SK-N-SH (cell line): ENCODE data around the gene HERC4. TPM values are rescaled to one million over a fixed set of nuclear protein-coding genes. Genes with fewer than 3 reads are reported as not detected.
A peak's percentile ranks its signal among the peaks of the same experiment; 100 is the strongest.

Experiments
- CTCF ChIA-PET: fragments of 300-600, 350-600 bp; formaldehyde crosslinking; extraction: SDS; loops from one replicate; lab custom pipeline; 2021; lab: Yijun Ruan, JAX
- POLR2A ChIA-PET: fragments of 350-600 bp; sonication (Branson Sonifier 250); formaldehyde crosslinking; extraction: SDS; loops from one replicate; lab custom pipeline; 2020; ENCODE audit warnings: antibody characterized with exemption, inconsistent platforms; lab: Yijun Ruan, JAX
- DNase-seq: peaks from one replicate; pipeline ENCODE4 v3.0.0; 2012
- H2AFZ ChIP-seq: fragments of 200-600 bp; sonication (generic); 2 replicates; pipeline ENCODE4 v1.8.1; 2016; ENCODE audit warnings: antibody characterized with exemption, mild to moderate bottlenecking, low read depth
- H3F3A ChIP-seq: fragments of 200-600 bp; sonication (generic); replicated peaks from 2 replicates; pipeline ENCODE3; 2016; ENCODE audit warnings: antibody characterized with exemption, mild to moderate bottlenecking; ENCODE audit not compliant: insufficient read depth
- H3K27ac ChIP-seq, 2 experiments: fragments of 200-500 bp in 1 of 2; fragments of 200-600 bp in 1 of 2; sonication (Bioruptor generic) in 1 of 2; sonication (generic), shearing (Covaris generic) in 1 of 2; 2 replicates each; pipeline versions ENCODE4 v1.5.1 to v1.6.1; 2014 to 2016; ENCODE audit warnings: low read depth in 2 of 2, inconsistent platforms in 1 of 2, low read length in 1 of 2, mild to moderate bottlenecking in 1 of 2, mixed read lengths in 1 of 2
- H3K27me3 ChIP-seq: fragments of 200-600 bp; sonication (generic), shearing (Covaris generic); 2 replicates; pipeline ENCODE4 v1.6.1; 2016; ENCODE audit warnings: mixed run types; ENCODE audit not compliant: insufficient read depth
- H3K36me3 ChIP-seq, 2 experiments: fragments of 200-500 bp in 1 of 2; fragments of 200-600 bp in 1 of 2; sonication (Bioruptor generic) in 1 of 2; sonication (generic) in 1 of 2; replicated peaks in 1 of 2; 2 replicates each; pipeline versions ENCODE3 to v1.5.1; 2014 to 2016; ENCODE audit warnings: low read length in 1 of 2, mild to moderate bottlenecking in 1 of 2; ENCODE audit not compliant: insufficient read depth in 2 of 2, control insufficient read depth in 1 of 2
- H3K4me1 ChIP-seq, 2 experiments: fragments of 200-500 bp in 1 of 2; fragments of 200-600 bp in 1 of 2; sonication (Bioruptor generic) in 1 of 2; sonication (generic), shearing (Covaris generic) in 1 of 2; 2 replicates each; pipeline versions ENCODE4 v1.5.1 to v1.6.1; 2014 to 2016; ENCODE audit warnings: low read depth in 1 of 2, low read length in 1 of 2, mixed run types in 1 of 2; ENCODE audit not compliant: insufficient read depth in 2 of 2, control insufficient read depth in 1 of 2
- H3K4me2 ChIP-seq: fragments of 200-600 bp; sonication (generic), shearing (Covaris generic); 2 replicates; pipeline ENCODE4 v1.6.1; 2017; ENCODE audit warnings: mixed run types
- H3K4me3 ChIP-seq, 2 experiments: fragments of 200-500 bp in 1 of 2; fragments of 200-600 bp in 1 of 2; sonication (Bioruptor generic) in 1 of 2; sonication (generic), shearing (Covaris generic) in 1 of 2; 2 replicates each; pipeline versions ENCODE4 v1.5.1 to v1.8.1; 2014 to 2016; ENCODE audit warnings: low read depth in 2 of 2, inconsistent platforms in 1 of 2, low read length in 1 of 2, mild to moderate bottlenecking in 1 of 2, mixed read lengths in 1 of 2, moderate library complexity in 1 of 2
- H3K79me2 ChIP-seq: fragments of 200-600 bp; sonication (generic); 2 replicates; pipeline ENCODE4 v1.8.1; 2017; ENCODE audit warnings: mild to moderate bottlenecking; ENCODE audit not compliant: insufficient read depth
- H3K9ac ChIP-seq: fragments of 200-600 bp; sonication (generic); 2 replicates; pipeline ENCODE4 v1.6.1; 2017; ENCODE audit warnings: mixed run types
- H3K9me2 ChIP-seq: fragments of 200-600 bp; sonication (generic); 2 replicates; pipeline ENCODE4 v1.6.1; 2017; ENCODE audit warnings: mixed run types
- H3K9me3 ChIP-seq: fragments of 200-600 bp; sonication (generic); 2 replicates; pipeline ENCODE4 v1.6.1; 2017; ENCODE audit warnings: mixed run types, mild to moderate bottlenecking, moderate library complexity
- H4K20me1 ChIP-seq: fragments of 200-600 bp; sonication (generic); 2 replicates; pipeline ENCODE4 v1.6.1; 2017; ENCODE audit warnings: mild to moderate bottlenecking, mixed run types; ENCODE audit not compliant: insufficient read depth
- ELF1 ChIP-seq: IDR thresholded peaks from 2 replicates; pipeline ENCODE4 v1.4.0; 2012
- EP300 ChIP-seq, 2 experiments: IDR thresholded peaks; 2 replicates each; pipeline versions ENCODE4 v1.4.0 to v1.6.1; 2012; ENCODE audit warnings: borderline replicate concordance in 1 of 2, low read depth in 1 of 2, low read length in 1 of 2
- GATA2 ChIP-seq: sonication (generic); formaldehyde crosslinking; IDR thresholded peaks from 2 replicates; pipeline ENCODE4 v1.5.0; 2020; ENCODE audit warnings: mild to moderate bottlenecking, missing genetic modification reagents
- MXI1 ChIP-seq: IDR thresholded peaks from 2 replicates; pipeline ENCODE4 v1.6.1; 2012; ENCODE audit warnings: mild to moderate bottlenecking, low read depth, low read length, improper control_type of control experiment
- NFIC ChIP-seq: IDR thresholded peaks from 2 replicates; pipeline ENCODE4 v1.4.0; 2012; ENCODE audit warnings: borderline replicate concordance
- POLR2AphosphoS5 ChIP-seq: IDR thresholded peaks from 2 replicates; pipeline ENCODE4 v1.6.1; 2012; ENCODE audit warnings: low read depth, low read length
- RFX5 ChIP-seq: IDR thresholded peaks from 2 replicates; pipeline ENCODE4 v1.6.1; 2012; ENCODE audit warnings: mild to moderate bottlenecking, improper control_type of control experiment, low read length
- RXRA ChIP-seq: IDR thresholded peaks from 2 replicates; pipeline ENCODE4 v1.4.0; 2012; ENCODE audit warnings: low read depth, mild to moderate bottlenecking, borderline replicate concordance
- TAF1 ChIP-seq: IDR thresholded peaks from 2 replicates; pipeline ENCODE4 v1.6.1; 2012; ENCODE audit warnings: low read depth, mild to moderate bottlenecking, low read length, moderate library complexity, borderline replicate concordance
- TCF12 ChIP-seq: IDR thresholded peaks from 2 replicates; pipeline ENCODE4 v1.4.0; 2012
- WGBS: methylation state at CpG from one replicate; pipeline ENCODE4 v1.1.6; 2017; ENCODE audit warnings: low lambda C conversion rate; 5-methylcytosine and 5-hydroxymethylcytosine counted together
- polyA plus RNA-seq, 3 experiments: library from polyadenylated mRNA; depleted of rRNA; stranded (reverse); fragments of >200 nt; gene quantifications; 2 replicates each; pipeline ENCODE4 v1.2.3, GENCODE V29; 2012
- TF ChIP-seq, protein P1 (sequence below): IDR thresholded peaks from 2 replicates; pipeline ENCODE4 v1.6.1; 2012; ENCODE audit warnings: mild to moderate bottlenecking, low read depth, low read length, moderate library complexity
- TF ChIP-seq, protein P2 (sequence below): fragments of 150-350 bp; IDR thresholded peaks from 2 replicates; pipeline ENCODE4 v1.6.1; 2017; ENCODE audit warnings: antibody characterized with exemption, low read length, low read depth, borderline replicate concordance
- TF ChIP-seq, protein P3 (sequence below): IDR thresholded peaks from 2 replicates; pipeline ENCODE4 v1.4.0; 2012; ENCODE audit warnings: low read depth, borderline replicate concordance
- TF ChIP-seq, protein P4 (sequence below): IDR thresholded peaks from 2 replicates; pipeline ENCODE4; 2012

HERC4 gene
- polyA plus RNA-seq, 1 of the 3 experiments (the other 2 are of a cell fraction), result 16.2 TPM

DNA sequence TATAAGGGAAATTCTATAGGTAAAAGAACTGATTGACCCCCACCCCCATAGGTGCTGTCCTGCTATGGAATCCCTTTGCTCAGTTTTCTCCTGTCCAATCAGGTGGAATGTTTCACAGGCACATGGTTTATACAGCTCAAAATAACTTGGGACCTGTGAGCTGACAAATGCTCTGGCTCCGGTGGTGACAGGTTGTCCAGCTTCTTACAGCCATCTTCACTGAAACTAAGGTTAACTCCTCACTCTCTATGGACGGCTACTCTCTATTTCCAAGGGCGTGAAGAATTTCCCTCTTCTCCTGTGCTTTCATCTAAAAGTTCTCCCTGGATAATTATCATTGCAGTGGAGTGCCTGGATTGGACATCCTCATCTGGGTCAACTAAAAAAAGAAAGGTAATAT is 34.2 kb upstream of the HERC4 start, which contains the start of gene MYPN:
MYPN (plus strand) TSS at position 158 of the 400 bp plus-strand sequence. CDS start 11,951 bp downstream, outside the sequence.
- ChIA-PET CTCF (interaction anchor here (1.1 to 1.4 kb wide), 2 partner anchors 46 to 54 kb away, joined by 3 to 4 read pairs; no protein-coding TSS in a partner anchor), POLR2A (no interaction called here)
- Histone ChIP-seq H2AFZ (peak within 1 kb of the TSS; percentile 56), H4K20me1 (no peaks in the 10 kb centered on the region), H3K36me3 (no peaks in the 10 kb centered on the region), H3K4me3 (no peak within 1 kb of the TSS), H3K9me3 (no peaks in the 10 kb centered on the region), H3K79me2 (no peaks in the 10 kb centered on the region), H3K27me3 (no peaks in the 10 kb centered on the region), H3K27ac (no peak within 1 kb of the TSS), H3F3A (no peaks in the 10 kb centered on the region), H3K9me2 (no peaks in the 10 kb centered on the region), H3K9ac (no peak within 1 kb of the TSS), H3K4me1 (peaks cover 3 to 26% of the 10 kb centered on the region in 2 experiments; a peak in 2 of 4 replicates), H3K4me2 (0 out of 2 replicates have a peak within 1 kb of the TSS, but pooled peaks have one; percentile 33)
- WGBS, result 94% methylated on average over 3 of the region's 3 CpGs
- TF ChIP-seq EP300 (IDR thresholded peaks at IDR 0.05; ENCODE audit: borderline replicate concordance in 1 of 2, low read depth in 1 of 2, low read length in 1 of 2), result no peak
- no peak for TF ChIP-seq TAF1
- no peak for TF ChIP-seq GATA2
- TF ChIP-seq, protein P1, sequence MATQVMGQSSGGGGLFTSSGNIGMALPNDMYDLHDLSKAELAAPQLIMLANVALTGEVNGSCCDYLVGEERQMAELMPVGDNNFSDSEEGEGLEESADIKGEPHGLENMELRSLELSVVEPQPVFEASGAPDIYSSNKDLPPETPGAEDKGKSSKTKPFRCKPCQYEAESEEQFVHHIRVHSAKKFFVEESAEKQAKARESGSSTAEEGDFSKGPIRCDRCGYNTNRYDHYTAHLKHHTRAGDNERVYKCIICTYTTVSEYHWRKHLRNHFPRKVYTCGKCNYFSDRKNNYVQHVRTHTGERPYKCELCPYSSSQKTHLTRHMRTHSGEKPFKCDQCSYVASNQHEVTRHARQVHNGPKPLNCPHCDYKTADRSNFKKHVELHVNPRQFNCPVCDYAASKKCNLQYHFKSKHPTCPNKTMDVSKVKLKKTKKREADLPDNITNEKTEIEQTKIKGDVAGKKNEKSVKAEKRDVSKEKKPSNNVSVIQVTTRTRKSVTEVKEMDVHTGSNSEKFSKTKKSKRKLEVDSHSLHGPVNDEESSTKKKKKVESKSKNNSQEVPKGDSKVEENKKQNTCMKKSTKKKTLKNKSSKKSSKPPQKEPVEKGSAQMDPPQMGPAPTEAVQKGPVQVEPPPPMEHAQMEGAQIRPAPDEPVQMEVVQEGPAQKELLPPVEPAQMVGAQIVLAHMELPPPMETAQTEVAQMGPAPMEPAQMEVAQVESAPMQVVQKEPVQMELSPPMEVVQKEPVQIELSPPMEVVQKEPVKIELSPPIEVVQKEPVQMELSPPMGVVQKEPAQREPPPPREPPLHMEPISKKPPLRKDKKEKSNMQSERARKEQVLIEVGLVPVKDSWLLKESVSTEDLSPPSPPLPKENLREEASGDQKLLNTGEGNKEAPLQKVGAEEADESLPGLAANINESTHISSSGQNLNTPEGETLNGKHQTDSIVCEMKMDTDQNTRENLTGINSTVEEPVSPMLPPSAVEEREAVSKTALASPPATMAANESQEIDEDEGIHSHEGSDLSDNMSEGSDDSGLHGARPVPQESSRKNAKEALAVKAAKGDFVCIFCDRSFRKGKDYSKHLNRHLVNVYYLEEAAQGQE, result no peak
- TF ChIP-seq, protein P2, sequence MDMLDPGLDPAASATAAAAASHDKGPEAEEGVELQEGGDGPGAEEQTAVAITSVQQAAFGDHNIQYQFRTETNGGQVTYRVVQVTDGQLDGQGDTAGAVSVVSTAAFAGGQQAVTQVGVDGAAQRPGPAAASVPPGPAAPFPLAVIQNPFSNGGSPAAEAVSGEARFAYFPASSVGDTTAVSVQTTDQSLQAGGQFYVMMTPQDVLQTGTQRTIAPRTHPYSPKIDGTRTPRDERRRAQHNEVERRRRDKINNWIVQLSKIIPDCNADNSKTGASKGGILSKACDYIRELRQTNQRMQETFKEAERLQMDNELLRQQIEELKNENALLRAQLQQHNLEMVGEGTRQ, result no peak
- TF ChIP-seq, protein P3, sequence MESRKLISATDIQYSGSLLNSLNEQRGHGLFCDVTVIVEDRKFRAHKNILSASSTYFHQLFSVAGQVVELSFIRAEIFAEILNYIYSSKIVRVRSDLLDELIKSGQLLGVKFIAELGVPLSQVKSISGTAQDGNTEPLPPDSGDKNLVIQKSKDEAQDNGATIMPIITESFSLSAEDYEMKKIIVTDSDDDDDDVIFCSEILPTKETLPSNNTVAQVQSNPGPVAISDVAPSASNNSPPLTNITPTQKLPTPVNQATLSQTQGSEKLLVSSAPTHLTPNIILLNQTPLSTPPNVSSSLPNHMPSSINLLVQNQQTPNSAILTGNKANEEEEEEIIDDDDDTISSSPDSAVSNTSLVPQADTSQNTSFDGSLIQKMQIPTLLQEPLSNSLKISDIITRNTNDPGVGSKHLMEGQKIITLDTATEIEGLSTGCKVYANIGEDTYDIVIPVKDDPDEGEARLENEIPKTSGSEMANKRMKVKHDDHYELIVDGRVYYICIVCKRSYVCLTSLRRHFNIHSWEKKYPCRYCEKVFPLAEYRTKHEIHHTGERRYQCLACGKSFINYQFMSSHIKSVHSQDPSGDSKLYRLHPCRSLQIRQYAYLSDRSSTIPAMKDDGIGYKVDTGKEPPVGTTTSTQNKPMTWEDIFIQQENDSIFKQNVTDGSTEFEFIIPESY, result no peak
- no peak for TF ChIP-seq RXRA
- TF ChIP-seq NFIC, result no peak
- TF ChIP-seq RFX5, result no peak
- TF ChIP-seq POLR2AphosphoS5, result no peak
- TF ChIP-seq, protein P4, sequence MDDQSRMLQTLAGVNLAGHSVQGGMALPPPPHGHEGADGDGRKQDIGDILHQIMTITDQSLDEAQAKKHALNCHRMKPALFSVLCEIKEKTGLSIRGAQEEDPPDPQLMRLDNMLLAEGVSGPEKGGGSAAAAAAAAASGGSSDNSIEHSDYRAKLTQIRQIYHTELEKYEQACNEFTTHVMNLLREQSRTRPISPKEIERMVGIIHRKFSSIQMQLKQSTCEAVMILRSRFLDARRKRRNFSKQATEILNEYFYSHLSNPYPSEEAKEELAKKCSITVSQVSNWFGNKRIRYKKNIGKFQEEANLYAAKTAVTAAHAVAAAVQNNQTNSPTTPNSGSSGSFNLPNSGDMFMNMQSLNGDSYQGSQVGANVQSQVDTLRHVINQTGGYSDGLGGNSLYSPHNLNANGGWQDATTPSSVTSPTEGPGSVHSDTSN, result no peak
- no peak for TF ChIP-seq ELF1
- no peak for TF ChIP-seq MXI1
- no peak for TF ChIP-seq TCF12
- no peak for DNase-seq
